Liver (tissue), 9 donors: ENCODE measurements around the gene TMEM108. TPM values are rescaled to one million over a fixed set of nuclear protein-coding genes. Genes with fewer than 3 reads are reported as not detected.

ENCODE experiments used
- DNase-seq: peaks from one replicate; pipeline ENCODE4 v3.0.0-alpha.2; 2017; ENCODE audit warnings: low spot score
- H3K27ac ChIP-seq, 2 donors: one replicate each; pipeline ENCODE4 v1.7.0; 2013; ENCODE audit warnings: inconsistent platforms in 2 of 2, low read length in 2 of 2, control low read depth in 1 of 2, low read depth in 1 of 2, mild to moderate bottlenecking in 1 of 2
- H3K27me3 ChIP-seq, 4 donors: one replicate each; pipeline versions ENCODE4 v1.6.1 to v1.7.0; 2013; ENCODE audit warnings: low read length in 3 of 4, inconsistent platforms in 1 of 4, mild to moderate bottlenecking in 1 of 4, moderate library complexity in 1 of 4; ENCODE audit not compliant: control insufficient read depth in 4 of 4, insufficient read depth in 4 of 4
- H3K36me3 ChIP-seq, 4 donors: one replicate each; pipeline versions ENCODE4 v1.6.1 to v1.7.0; 2013; ENCODE audit warnings: low read length in 3 of 4, mild to moderate bottlenecking in 3 of 4, low read depth in 1 of 4, moderate library complexity in 1 of 4; ENCODE audit not compliant: control insufficient read depth in 4 of 4, insufficient read depth in 3 of 4
- H3K4me1 ChIP-seq, 4 donors: one replicate each; pipeline versions ENCODE4 v1.6.1 to v1.7.0; 2013; ENCODE audit warnings: low read length in 3 of 4, mild to moderate bottlenecking in 3 of 4, moderate library complexity in 1 of 4; ENCODE audit not compliant: control insufficient read depth in 4 of 4, insufficient read depth in 4 of 4
- H3K4me3 ChIP-seq, 3 donors: one replicate each; pipeline versions ENCODE4 v1.6.1 to v1.7.0; 2013; ENCODE audit warnings: low read length in 3 of 3, control low read depth in 1 of 3, low read depth in 1 of 3, mild to moderate bottlenecking in 1 of 3
- H3K9ac ChIP-seq, 2 donors: one replicate each; pipeline ENCODE4 v1.7.0; 2013; ENCODE audit warnings: low read length in 2 of 2, mild to moderate bottlenecking in 2 of 2, moderate library complexity in 2 of 2, control low read depth in 1 of 2, low read depth in 1 of 2
- H3K9me3 ChIP-seq, 4 donors: one replicate each; pipeline versions ENCODE4 v1.6.1 to v1.7.0; 2013; ENCODE audit warnings: low read length in 3 of 4; ENCODE audit not compliant: control insufficient read depth in 4 of 4
- ATF3 ChIP-seq: IDR thresholded peaks from 2 replicates; pipeline ENCODE4 v1.6.1; 2016; ENCODE audit warnings: antibody characterized with exemption
- CTCF ChIP-seq: fragments of 150-350 bp; IDR thresholded peaks from 2 replicates; pipeline ENCODE4 v1.5.1; 2017; ENCODE audit warnings: improper control_type of control experiment, low read depth, low read length; ENCODE audit not compliant: missing input control
- EGR1 ChIP-seq, 2 donors: IDR thresholded peaks; 2 replicates each; pipeline ENCODE4 v1.6.1; 2016 to 2018; ENCODE audit warnings: antibody characterized with exemption in 2 of 2, low read depth in 2 of 2
- FOXA1 ChIP-seq: IDR thresholded peaks from 2 replicates; pipeline ENCODE4 v1.6.1; 2016; ENCODE audit warnings: antibody characterized with exemption
- FOXA2 ChIP-seq: IDR thresholded peaks from 2 replicates; pipeline ENCODE4 v1.6.1; 2016; ENCODE audit warnings: antibody characterized with exemption
- GABPA ChIP-seq, 2 donors: IDR thresholded peaks in 1 of 2; conservative IDR thresholded peaks in 1 of 2; 2 replicates each; pipeline ENCODE4 v1.6.1; 2016; ENCODE audit warnings: antibody characterized with exemption in 2 of 2, mild to moderate bottlenecking in 1 of 2, moderate library complexity in 1 of 2
- HNF4A ChIP-seq, 2 donors: conservative IDR thresholded peaks; 2 replicates each; pipeline ENCODE4 v1.6.1; 2016; ENCODE audit warnings: antibody characterized with exemption in 2 of 2, mild to moderate bottlenecking in 2 of 2
- HNF4G ChIP-seq: IDR thresholded peaks from 2 replicates; pipeline ENCODE4 v1.6.1; 2016; ENCODE audit warnings: antibody characterized with exemption
- JUND ChIP-seq, 2 donors: IDR thresholded peaks; 2 replicates each; pipeline ENCODE4 v1.6.1; 2016; ENCODE audit warnings: antibody characterized with exemption in 2 of 2
- MAX ChIP-seq: IDR thresholded peaks from 2 replicates; pipeline ENCODE4 v1.6.1; 2016; ENCODE audit warnings: antibody characterized with exemption
- NR2F2 ChIP-seq: IDR thresholded peaks from 2 replicates; pipeline ENCODE4 v1.6.1; 2016; ENCODE audit warnings: antibody characterized with exemption
- RAD21 ChIP-seq, 2 donors: IDR thresholded peaks; 2 replicates each; pipeline ENCODE4 v1.6.1; 2016; ENCODE audit warnings: antibody characterized with exemption in 2 of 2, mild to moderate bottlenecking in 2 of 2
- REST ChIP-seq: IDR thresholded peaks from 2 replicates; pipeline ENCODE4 v1.6.1; 2016; ENCODE audit warnings: antibody characterized with exemption, mild to moderate bottlenecking
- RXRA ChIP-seq, 2 donors: IDR thresholded peaks; 2 replicates each; pipeline ENCODE4 v1.6.1; 2017 to 2018; ENCODE audit warnings: antibody characterized with exemption in 2 of 2, mild to moderate bottlenecking in 1 of 2
- SP1 ChIP-seq: IDR thresholded peaks from 2 replicates; pipeline ENCODE4 v1.6.1; 2018; ENCODE audit warnings: antibody characterized with exemption, mild to moderate bottlenecking
- TAF1 ChIP-seq: conservative IDR thresholded peaks from 2 replicates; pipeline ENCODE4 v1.6.1; 2016; ENCODE audit warnings: antibody characterized with exemption, mild to moderate bottlenecking
- YY1 ChIP-seq: IDR thresholded peaks from 2 replicates; pipeline ENCODE4 v1.6.1; 2016; ENCODE audit warnings: antibody characterized with exemption, mild to moderate bottlenecking
- ZBTB33 ChIP-seq: IDR thresholded peaks from 2 replicates; pipeline ENCODE4 v1.6.1; 2016; ENCODE audit warnings: antibody characterized with exemption
- WGBS: extraction: QIAGEN DNeasy Blood & Tissue Kit; methylation state at CpG from one replicate; pipeline ENCODE4 v1.1.7; 2013; 5-methylcytosine and 5-hydroxymethylcytosine counted together
- polyA plus RNA-seq, 2 donors: library from polyadenylated mRNA; stranded (reverse) in 1 of 2; unstranded in 1 of 2; fragments of 200-250 nt in 1 of 2; fragments of >200 nt in 1 of 2; fragmentation: Nextera tagmentation in 1 of 2; extraction: Ambion mirVana in 1 of 2; gene quantifications; one replicate each; pipeline versions ENCODE4 v1.2.1 to v1.2.3, GENCODE V29; 2013 to 2015
- total RNA-seq, 2 donors: library from RNA; depleted of rRNA; stranded (reverse); fragments of >200 nt; gene quantifications; one replicate each; pipeline ENCODE4 v1.2.3, GENCODE V29; 2014
- donor health status: healthy.
- donor health status: healthy.
- donor health status: healthy.
- donor health status: healthy.
- donor health status: healthy.

Gene TMEM108
- total and polyA plus RNA-seq, 4 donors = 0.05 to 0.10 TPM; not detected in 2

GRCh38 chr3:133271539-133271938 lies 233.3 kb downstream of the TMEM108 start:
- no peak overlapping the region for H3K4me3 ChIP-seq
- H3K9me3 ChIP-seq = no peaks in the 10 kb centered on the region
- no peaks in the 10 kb centered on the region for H3K36me3 ChIP-seq
- peaks cover 0 to 3% (median 0%) of the 10 kb centered on the region in 4 donors for H3K27me3 ChIP-seq
- H3K4me1 ChIP-seq = no peaks in the 10 kb centered on the region
- no peak for DNase-seq
- 39% methylated on average over 4 of the region's 4 CpGs for WGBS
- H3K9ac ChIP-seq = no peak overlapping the region
- no peak for TF ChIP-seq ZBTB33
- no peak for TF ChIP-seq HNF4A (conservative IDR thresholded peaks at IDR 0.05)
- TF ChIP-seq RAD21 (IDR thresholded peaks at IDR 0.05) = no peak
- no peak for TF ChIP-seq CTCF
- TF ChIP-seq GABPA (IDR thresholded peaks at IDR 0.05 in 1 of 2, conservative IDR thresholded peaks at IDR 0.05 in 1 of 2) = no peak
- TF ChIP-seq NR2F2 = no peak
- TF ChIP-seq YY1 = no peak
- TF ChIP-seq ATF3 = no peak
- TF ChIP-seq JUND (IDR thresholded peaks at IDR 0.05) = no peak
- no peak for TF ChIP-seq RXRA (IDR thresholded peaks at IDR 0.05)
- no peak for TF ChIP-seq FOXA2
- TF ChIP-seq MAX = no peak
- no peak for TF ChIP-seq SP1
- no peak for TF ChIP-seq HNF4G
- no peak overlapping the region for H3K27ac ChIP-seq

- no peak overlapping the region for H3K4me3 ChIP-seq
- no peak overlapping the region for H3K27ac ChIP-seq
- no peaks in the 10 kb centered on the region for H3K36me3 ChIP-seq
- no peak for TF ChIP-seq NR2F2
- no peak for TF ChIP-seq ATF3
- no peak for TF ChIP-seq MAX
- TF ChIP-seq REST = no peak
- TF ChIP-seq TAF1 = no peak
- no peak for TF ChIP-seq HNF4G
- no peak for TF ChIP-seq HNF4A (conservative IDR thresholded peaks at IDR 0.05)
- TF ChIP-seq ZBTB33 = no peak
- no peak for TF ChIP-seq CTCF
- TF ChIP-seq FOXA1 = no peak
- TF ChIP-seq RAD21 (IDR thresholded peaks at IDR 0.05) = no peak
- TF ChIP-seq FOXA2 = no peak
- TF ChIP-seq GABPA (IDR thresholded peaks at IDR 0.05 in 1 of 2, conservative IDR thresholded peaks at IDR 0.05 in 1 of 2) = no peak
- TF ChIP-seq EGR1 (IDR thresholded peaks at IDR 0.05; ENCODE audit: low read depth in 2 of 2) = no peak
- TF ChIP-seq JUND (IDR thresholded peaks at IDR 0.05) = no peak
- TF ChIP-seq YY1 = no peak
- no peaks in the 10 kb centered on the region for H3K4me1 ChIP-seq
- H3K9me3 ChIP-seq = no peaks in the 10 kb centered on the region
- DNase-seq = no peak
- H3K9ac ChIP-seq = no peak overlapping the region
- peaks cover 0 to 3% (median 0%) of the 10 kb centered on the region in 4 donors for H3K27me3 ChIP-seq
- 60% methylated on average over 2 of the region's 2 CpGs for WGBS
Observed at GRCh38 chr3:133273346-133273745, 235.2 kb downstream of the TMEM108 start.
